ENCODE data around the gene FRS2. TPM values are rescaled to one million over a fixed set of nuclear protein-coding genes. Genes with fewer than 3 reads are reported as not detected.

Gene FRS2
- total RNA-seq, 4 donors from 2014 or later: 41.0 to 48.4 (median 47.1) TPM

- ATAC-seq (ENCODE audit: low FRiP score) (no peak), DNase-seq (ENCODE audit: low spot score) (no peak)
- no peak for TF ChIP-seq CTCF (IDR thresholded peaks at IDR 0.05)
Measured at GRCh38 chr12:69514111-69514510, 43.9 kb downstream of the FRS2 start.

- no peak for ATAC-seq (ENCODE audit: low FRiP score)
- DNase-seq (ENCODE audit: low spot score): no peak
- no peak for TF ChIP-seq CTCF (IDR thresholded peaks at IDR 0.05)
Measured at GRCh38 chr12:69514845-69515244, 44.7 kb downstream of the FRS2 start.

- ATAC-seq (ENCODE audit: low FRiP score) (no peak), DNase-seq (ENCODE audit: low spot score) (no peak)
- no peak for TF ChIP-seq CTCF (IDR thresholded peaks at IDR 0.05)
Measured at GRCh38 chr12:69515394-69515930, 45.3 kb downstream of the FRS2 start.

- ATAC-seq (ENCODE audit: low FRiP score): no peak
- TF ChIP-seq CTCF (IDR thresholded peaks at IDR 0.05): no peak
- DNase-seq (ENCODE audit: low spot score): no peak
Measured at GRCh38 chr12:69516950-69517349, 46.8 kb downstream of the FRS2 start.

- ATAC-seq (ENCODE audit: low FRiP score) (no peak), DNase-seq (ENCODE audit: low spot score) (no peak)
- no peak for TF ChIP-seq CTCF (IDR thresholded peaks at IDR 0.05)
Measured at GRCh38 chr12:69517406-69517805, 47.2 kb downstream of the FRS2 start.

- no peak for ATAC-seq (ENCODE audit: low FRiP score)
- TF ChIP-seq CTCF (IDR thresholded peaks at IDR 0.05): no peak
Measured at GRCh38 chr12:69519871-69520270, 49.7 kb downstream of the FRS2 start.

GRCh38 chr12:69523433-69524330 lies 53.5 kb downstream of the FRS2 start:
- DNase-seq (ENCODE audit: low spot score) (no peak), ATAC-seq (ENCODE audit: low FRiP score) (no peak)
- no peak for TF ChIP-seq CTCF (IDR thresholded peaks at IDR 0.05)

More at GRCh38 chr12:69519871-69520270, 49.7 kb downstream of the FRS2 start:
- DNase-seq (ENCODE audit: low spot score): no peak
